ENCODE measurements around the gene CENPA. TPM values are rescaled to one million over a fixed set of nuclear protein-coding genes. Genes with fewer than 3 reads are reported as not detected.

CENPA gene
- total and polyA plus RNA-seq, 2 of the 13 experiments (the other 11 are each of a cell fraction or from before 2014, with no cell fraction given): 28.5 to 38.5 TPM

DNA sequence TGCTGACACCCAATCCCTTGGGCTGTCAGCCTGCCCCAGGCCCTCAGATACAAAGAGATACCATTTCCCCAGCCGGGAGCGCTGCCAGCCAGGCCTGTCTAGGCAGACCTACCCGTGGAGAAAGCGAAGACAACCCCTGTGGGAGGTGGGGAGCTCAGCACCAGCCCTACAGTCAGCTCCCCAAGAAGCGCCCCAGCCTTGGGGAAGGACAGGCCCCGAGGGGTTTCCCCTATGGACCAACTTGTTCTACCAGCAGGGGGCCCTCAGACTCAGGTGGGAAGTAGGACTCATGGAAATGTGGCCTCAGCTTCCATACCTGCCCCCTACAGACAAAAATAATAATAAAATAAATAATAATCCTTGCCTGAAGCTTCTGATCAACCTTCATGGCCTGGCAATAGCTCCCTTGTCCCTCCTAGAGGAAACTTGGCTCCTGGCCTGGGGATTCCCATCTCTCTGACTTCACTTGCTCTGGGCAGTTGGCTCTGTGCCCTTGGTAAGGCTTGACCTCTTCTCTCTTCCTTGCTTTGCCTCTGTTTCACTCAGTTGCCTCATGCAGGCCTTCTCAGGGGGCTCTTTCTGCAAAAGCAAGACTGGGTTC lies 14.8 kb upstream of the CENPA start:
- Histone ChIP-seq H4K20me1 (ENCODE audit: insufficient read depth, low read length) (peaks cover 3% of the 10 kb centered on the region; the same call in 1 of the 2 replicates), H3K27me3 (ENCODE audit: control insufficient read depth in 1 of 2, insufficient read depth in 2 of 2, low read length in 2 of 2) (no peaks in the 10 kb centered on the region), H3K9me3 (ENCODE audit: low read length) (no peaks in the 10 kb centered on the region), H3K9ac (ENCODE audit: insufficient read depth, low read depth, low read length) (no peak overlapping the region), H3K4me3 (replicated peaks in 1 of 3; ENCODE audit: insufficient read depth in 1 of 3, low read depth in 2 of 3, low read length in 3 of 3) (no peak overlapping the region), H2AFZ (ENCODE audit: low read length) (no peak overlapping the region), H3K4me1 (ENCODE audit: insufficient read depth, low read length) (peaks cover 28% of the 10 kb centered on the region), H3K4me2 (ENCODE audit: low read depth, low read length) (no peak overlapping the region), H3K27ac (ENCODE audit: extremely low read length, insufficient read depth, low read length) (no peak overlapping the region), H3K79me2 (ENCODE audit: insufficient read depth, low read length) (peaks cover 11% of the 10 kb centered on the region), H3K36me3 (replicated peaks in 1 of 2; ENCODE audit: control insufficient read depth in 1 of 2, insufficient read depth in 2 of 2, low read length in 2 of 2) (peaks cover 13 to 22% of the 10 kb centered on the region in 2 experiments; a peak in 4 of 5 replicates)
- in situ Hi-C loops (cut with HindIII; ENCODE audit: extremely low pct_ligation_motif_present, low pct_unique_long_range_greater_than_20kb) (no loop called here), intact Hi-C loops (cut with micrococcal nuclease; ENCODE audit: unreplicated experiment) (no loop called here)
- 84% methylated on average over 6 of the region's 6 CpGs for WGBS (ENCODE audit: low lambda C conversion rate)
- ATAC-seq (peak; percentile 71), FAIRE-seq (no peak), DNase-seq (ENCODE audit: low spot score) (peak; percentile 62)
- ChIA-PET POLR2A (interaction anchor here (1.0 kb wide), 1 partner anchor 12 kb away, joined by 5 read pairs; no protein-coding TSS in a partner anchor), CTCF (ENCODE audit: low intra/inter-chr PET ratio, low total read pairs) (interaction anchor here (1.4 kb wide), 1 partner anchor 26 kb away, joined by 4 read pairs; no protein-coding TSS in a partner anchor)
- no TSS peak for BruUV-seq (replicated peaks)
- peak; percentile 57 for TF ChIP-seq XRCC5 (optimal IDR thresholded peaks at IDR 0.05; ENCODE audit: low read length)
- no peak for TF ChIP-seq ZNF607 (CRISPR knock-in tag; IDR thresholded peaks at IDR 0.05; ENCODE audit: borderline replicate concordance)
- peak; percentile 41; the same call in 1 of the 2 replicates for TF ChIP-seq SMC3 (IDR thresholded peaks at IDR 0.05; ENCODE audit: low read length)
- TF ChIP-seq, protein P1, sequence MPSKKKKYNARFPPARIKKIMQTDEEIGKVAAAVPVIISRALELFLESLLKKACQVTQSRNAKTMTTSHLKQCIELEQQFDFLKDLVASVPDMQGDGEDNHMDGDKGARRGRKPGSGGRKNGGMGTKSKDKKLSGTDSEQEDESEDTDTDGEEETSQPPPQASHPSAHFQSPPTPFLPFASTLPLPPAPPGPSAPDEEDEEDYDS (CRISPR knock-in tag; IDR thresholded peaks at IDR 0.05): no peak
- no peak for TF ChIP-seq TBX2 (CRISPR knock-in tag; IDR thresholded peaks at IDR 0.05; ENCODE audit: borderline replicate concordance)
- no peak for TF ChIP-seq ZNF251 (CRISPR knock-in tag; IDR thresholded peaks at IDR 0.05)
- 0 out of 2 replicates have a peak, but pooled peaks have one; percentile 27 for TF ChIP-seq RAD21 (CRISPR knock-in tag; IDR thresholded peaks at IDR 0.05)
- TF ChIP-seq, protein P2, sequence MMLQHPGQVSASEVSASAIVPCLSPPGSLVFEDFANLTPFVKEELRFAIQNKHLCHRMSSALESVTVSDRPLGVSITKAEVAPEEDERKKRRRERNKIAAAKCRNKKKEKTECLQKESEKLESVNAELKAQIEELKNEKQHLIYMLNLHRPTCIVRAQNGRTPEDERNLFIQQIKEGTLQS (CRISPR knock-in tag; IDR thresholded peaks at IDR 0.05): no peak
- TF ChIP-seq ZNF10 (CRISPR knock-in tag; IDR thresholded peaks at IDR 0.05; ENCODE audit: borderline replicate concordance, low read depth): no peak
- TF ChIP-seq, protein P3, sequence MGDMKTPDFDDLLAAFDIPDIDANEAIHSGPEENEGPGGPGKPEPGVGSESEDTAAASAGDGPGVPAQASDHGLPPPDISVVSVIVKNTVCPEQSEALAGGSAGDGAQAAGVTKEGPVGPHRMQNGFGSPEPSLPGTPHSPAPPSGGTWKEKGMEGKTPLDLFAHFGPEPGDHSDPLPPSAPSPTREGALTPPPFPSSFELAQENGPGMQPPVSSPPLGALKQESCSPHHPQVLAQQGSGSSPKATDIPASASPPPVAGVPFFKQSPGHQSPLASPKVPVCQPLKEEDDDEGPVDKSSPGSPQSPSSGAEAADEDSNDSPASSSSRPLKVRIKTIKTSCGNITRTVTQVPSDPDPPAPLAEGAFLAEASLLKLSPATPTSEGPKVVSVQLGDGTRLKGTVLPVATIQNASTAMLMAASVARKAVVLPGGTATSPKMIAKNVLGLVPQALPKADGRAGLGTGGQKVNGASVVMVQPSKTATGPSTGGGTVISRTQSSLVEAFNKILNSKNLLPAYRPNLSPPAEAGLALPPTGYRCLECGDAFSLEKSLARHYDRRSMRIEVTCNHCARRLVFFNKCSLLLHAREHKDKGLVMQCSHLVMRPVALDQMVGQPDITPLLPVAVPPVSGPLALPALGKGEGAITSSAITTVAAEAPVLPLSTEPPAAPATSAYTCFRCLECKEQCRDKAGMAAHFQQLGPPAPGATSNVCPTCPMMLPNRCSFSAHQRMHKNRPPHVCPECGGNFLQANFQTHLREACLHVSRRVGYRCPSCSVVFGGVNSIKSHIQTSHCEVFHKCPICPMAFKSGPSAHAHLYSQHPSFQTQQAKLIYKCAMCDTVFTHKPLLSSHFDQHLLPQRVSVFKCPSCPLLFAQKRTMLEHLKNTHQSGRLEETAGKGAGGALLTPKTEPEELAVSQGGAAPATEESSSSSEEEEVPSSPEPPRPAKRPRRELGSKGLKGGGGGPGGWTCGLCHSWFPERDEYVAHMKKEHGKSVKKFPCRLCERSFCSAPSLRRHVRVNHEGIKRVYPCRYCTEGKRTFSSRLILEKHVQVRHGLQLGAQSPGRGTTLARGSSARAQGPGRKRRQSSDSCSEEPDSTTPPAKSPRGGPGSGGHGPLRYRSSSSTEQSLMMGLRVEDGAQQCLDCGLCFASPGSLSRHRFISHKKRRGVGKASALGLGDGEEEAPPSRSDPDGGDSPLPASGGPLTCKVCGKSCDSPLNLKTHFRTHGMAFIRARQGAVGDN (CRISPR knock-in tag; IDR thresholded peaks at IDR 0.05): peak; percentile 14; the same call in 1 of the 2 replicates
- TF ChIP-seq, protein P4, sequence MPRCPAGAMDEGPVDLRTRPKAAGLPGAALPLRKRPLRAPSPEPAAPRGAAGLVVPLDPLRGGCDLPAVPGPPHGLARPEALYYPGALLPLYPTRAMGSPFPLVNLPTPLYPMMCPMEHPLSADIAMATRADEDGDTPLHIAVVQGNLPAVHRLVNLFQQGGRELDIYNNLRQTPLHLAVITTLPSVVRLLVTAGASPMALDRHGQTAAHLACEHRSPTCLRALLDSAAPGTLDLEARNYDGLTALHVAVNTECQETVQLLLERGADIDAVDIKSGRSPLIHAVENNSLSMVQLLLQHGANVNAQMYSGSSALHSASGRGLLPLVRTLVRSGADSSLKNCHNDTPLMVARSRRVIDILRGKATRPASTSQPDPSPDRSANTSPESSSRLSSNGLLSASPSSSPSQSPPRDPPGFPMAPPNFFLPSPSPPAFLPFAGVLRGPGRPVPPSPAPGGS (CRISPR knock-in tag; IDR thresholded peaks at IDR 0.05): no peak
- TF ChIP-seq, protein P5, sequence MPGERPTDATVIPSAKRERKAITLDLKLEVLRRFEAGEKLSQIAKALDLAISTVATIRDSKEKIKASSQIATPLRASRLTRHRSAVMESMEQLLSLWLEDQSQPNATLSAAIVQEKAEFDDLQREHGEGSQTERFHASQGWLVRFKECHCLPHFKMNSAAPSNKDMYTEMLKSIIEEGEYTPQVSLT (CRISPR knock-in tag; IDR thresholded peaks at IDR 0.05; ENCODE audit: borderline replicate concordance, low read depth): no peak
- peak; percentile 37; the same call in 1 of the 2 replicates for TF ChIP-seq ZNF232 (CRISPR knock-in tag; IDR thresholded peaks at IDR 0.05; ENCODE audit: borderline replicate concordance)
- no peak for TF ChIP-seq ADNP (CRISPR knock-in tag; IDR thresholded peaks at IDR 0.05)
- peak; percentile 30 for TF ChIP-seq STAG1 (CRISPR knock-in tag; IDR thresholded peaks at IDR 0.05)
- no peak for TF ChIP-seq ZFP62 (CRISPR knock-in tag; IDR thresholded peaks at IDR 0.05)

All from HepG2 (cell line).